Right renal pelvis (tissue), 4 donors: ENCODE results near the gene MYEOV. TPM values are rescaled to one million over a fixed set of nuclear protein-coding genes. Genes with fewer than 3 reads are reported as not detected.

Experiments
- DNase-seq, 4 donors: peaks; one replicate each; pipeline ENCODE4 v3.0.0-alpha.2; 2013; ENCODE audit warnings: low read depth in 4 of 4, low spot score in 3 of 4, missing footprints in 1 of 4
- polyA plus RNA-seq, 4 donors: library from polyadenylated mRNA; unstranded; fragments of 120-200 nt; gene quantifications; one replicate each; pipeline ENCODE4 v1.2.1, GENCODE V29; 2013; ENCODE audit not compliant: insufficient read length in 4 of 4

Gene MYEOV
- polyA plus RNA-seq, result 1 to 10 TPM; 4.8 to 6.2 (median 5.0) TPM

DNA sequence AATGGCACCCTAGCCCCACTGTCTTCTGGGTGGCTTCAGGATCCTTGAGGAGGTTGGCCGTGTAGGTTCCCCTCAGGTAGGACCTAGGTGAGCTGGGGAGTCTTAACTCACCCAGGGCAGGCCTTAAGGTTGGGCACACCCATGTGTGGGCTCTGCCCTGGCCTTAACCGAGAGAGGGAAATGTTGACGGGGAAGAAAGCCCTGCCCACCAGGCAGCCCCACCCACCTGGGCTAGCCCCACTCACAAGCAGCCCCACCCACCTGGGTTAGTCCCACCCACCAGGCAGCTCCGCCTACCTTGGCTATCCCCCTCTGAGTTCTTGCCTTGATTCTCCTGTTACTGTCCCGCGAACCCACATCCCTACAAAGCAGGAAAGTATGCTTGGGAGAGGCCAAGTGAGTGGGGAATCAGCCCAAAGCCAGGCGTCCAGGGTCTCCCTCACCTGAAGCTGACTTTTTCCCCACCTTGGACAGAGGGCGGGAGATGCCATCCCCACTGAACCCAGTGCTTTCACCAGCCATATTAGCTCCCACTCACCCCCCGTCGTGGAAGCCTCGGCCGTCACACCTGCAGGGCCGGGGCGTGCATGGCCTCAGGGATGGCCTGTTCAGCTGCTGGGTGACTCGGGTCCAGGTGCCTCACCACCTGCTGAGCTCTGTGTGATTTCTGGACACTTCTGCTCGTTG, at the start of gene MYEOV:
Gene MYEOV (plus strand): TSS at position 337 of the 687 bp plus-strand sequence. CDS start 1,200 bp downstream, outside the sequence.
- DNase-seq, result no peak

- DNase-seq, result no peak
Observed at GRCh38 chr11:69244266-69244665, 49.7 kb upstream of the MYEOV start.

DNA sequence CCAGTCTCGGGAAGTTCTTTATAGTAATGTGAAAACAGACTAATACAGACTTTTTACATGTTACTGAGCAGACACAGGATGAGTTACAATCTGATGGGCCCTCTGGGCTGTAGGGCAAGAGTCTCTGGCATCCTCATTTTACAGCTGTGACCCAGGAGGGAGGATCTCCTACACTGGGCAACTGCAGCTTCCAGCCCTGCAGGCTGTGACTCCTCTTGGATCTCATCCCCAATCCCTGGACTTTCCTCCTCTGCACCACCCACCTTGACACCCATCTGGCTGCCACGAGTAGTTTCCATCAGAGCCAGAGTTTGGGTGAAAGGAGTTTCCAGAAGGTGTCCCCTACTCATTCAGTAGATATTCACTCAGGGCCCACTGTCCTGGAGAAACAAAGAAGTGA, 48.9 kb upstream of the MYEOV start:
- DNase-seq, result no peak

GRCh38 chr11:69245491-69246345, 48.2 kb upstream of the MYEOV start:
- DNase-seq, result no peak

DNA sequence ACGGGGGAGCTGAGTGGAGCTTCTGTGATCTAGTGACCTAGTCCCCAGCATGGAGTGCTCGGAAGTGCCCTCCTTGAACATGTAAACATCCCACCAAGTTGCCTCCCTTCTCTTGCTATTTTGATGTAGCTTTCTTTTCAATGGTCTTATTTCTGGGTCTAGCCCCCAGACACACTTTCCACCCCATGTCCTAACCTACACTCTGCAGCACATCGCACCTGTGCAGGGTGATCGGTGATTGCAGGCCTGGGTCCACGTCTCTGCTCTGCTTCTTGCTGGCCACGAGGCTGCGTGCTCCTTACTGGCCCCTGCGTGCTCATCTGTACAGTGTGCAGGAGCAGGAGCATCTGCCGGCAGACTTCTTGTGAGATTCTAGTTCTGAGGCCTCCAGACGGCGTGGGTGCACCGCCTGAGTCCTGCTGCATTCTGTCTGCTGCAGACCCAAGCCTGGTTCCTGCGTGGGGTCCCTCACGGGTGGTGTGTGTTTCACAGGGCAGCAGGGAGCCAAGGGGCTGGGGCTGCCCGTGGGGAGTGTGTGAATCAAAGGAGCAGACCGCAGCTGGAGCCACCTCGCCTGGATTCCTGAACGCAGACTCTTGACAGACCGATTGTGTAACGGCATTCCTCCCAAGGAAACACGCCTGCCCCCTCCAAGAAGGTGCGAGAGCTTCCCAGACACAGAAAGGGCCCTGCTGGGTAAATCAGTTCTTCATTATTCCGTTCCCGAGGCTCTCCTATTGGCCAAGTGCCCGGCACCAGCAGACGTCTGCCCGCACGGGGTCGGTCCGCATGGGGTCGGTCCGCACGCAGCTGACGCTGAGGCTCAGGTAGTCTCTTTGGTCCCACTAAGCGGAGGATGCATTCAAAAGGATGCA, 44.4 kb upstream of the MYEOV start:
- DNase-seq, result no peak

- DNase-seq, result no peak
Observed at GRCh38 chr11:69250186-69251056, 43.5 kb upstream of the MYEOV start.

DNA sequence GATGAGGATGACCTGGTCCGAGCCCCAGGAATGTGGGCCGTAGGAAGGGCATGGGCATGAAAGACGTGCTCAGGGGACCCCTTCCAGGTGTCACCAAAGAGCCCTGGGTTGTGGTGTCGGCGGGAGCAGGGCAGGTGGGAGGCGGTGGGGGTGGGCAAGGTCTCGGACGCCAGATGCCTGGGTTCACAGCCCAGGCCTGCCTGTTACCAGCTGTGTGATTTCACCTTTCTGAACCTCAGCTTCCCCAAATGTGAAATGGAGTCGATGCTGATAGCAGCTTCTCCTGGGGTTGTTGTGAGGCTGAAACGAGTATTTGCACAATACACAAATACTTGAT, 42.9 kb upstream of the MYEOV start:
- DNase-seq, result no peak

GRCh38 chr11:69251639-69252489, 42.1 kb upstream of the MYEOV start:
- no peak for DNase-seq

DNA sequence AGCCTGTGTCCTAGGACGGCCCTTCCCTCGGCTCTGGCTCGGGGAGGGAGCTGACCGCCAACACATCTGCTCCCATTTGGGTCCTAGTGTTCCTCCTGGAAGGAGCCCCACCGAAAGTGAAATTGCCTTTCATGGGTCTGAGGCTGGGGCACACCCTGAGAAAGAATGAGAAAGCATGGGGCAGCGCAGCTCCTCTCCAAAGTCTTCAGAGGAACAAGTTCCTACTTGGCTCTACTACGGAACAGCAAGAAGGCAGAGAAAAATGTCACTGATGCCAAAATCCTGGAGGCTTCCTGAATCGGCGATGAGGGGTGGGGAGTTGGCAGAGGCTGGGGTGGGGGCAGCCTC, 41.5 kb upstream of the MYEOV start:
- DNase-seq, result no peak

- DNase-seq, result no peak
Observed at GRCh38 chr11:69253028-69253427, 40.9 kb upstream of the MYEOV start.

GRCh38 chr11:69257134-69257533, 36.8 kb upstream of the MYEOV start:
- no peak for DNase-seq

- no peak for DNase-seq
Observed at GRCh38 chr11:69257838-69258658, 35.9 kb upstream of the MYEOV start.

DNA sequence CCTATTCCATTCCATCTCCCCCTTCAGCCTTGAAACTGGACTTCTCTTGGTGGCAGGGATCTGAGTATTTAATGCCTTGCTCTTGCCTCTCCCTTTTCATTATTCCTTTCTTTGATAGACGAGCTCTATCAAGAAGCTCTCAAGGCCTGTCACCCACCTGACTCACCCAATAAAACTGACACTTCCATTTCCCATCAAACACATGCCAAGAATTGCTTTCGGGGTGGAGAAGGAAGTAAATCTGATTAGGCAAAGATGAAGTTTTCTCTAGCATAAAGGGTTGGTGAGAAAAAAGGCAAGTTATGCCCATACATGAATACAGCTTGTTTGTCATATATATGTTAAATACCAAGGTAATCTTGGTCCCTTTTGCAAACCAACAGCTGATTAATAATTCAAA, 34.9 kb upstream of the MYEOV start:
- DNase-seq, result no peak

DNA sequence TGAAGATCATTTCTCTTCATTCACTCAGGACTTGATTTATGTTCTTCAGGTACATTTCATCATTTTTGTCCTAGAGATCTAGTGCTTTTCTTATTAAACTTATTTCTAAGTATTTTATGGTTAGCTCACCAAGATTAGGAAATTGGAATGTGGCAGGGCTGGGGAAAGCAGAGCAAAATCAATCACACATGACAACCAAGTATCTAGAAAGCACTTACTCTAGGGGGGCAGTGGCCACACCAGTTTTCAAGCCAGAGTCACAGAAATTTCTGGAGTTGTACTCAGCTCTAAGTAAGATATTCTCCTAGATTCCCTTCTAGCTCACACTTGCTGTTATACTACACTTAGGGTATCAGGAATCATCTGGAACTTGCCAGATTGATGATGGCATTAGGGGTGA, 33.3 kb upstream of the MYEOV start:
- no peak for DNase-seq

GRCh38 chr11:69261116-69261515, 32.8 kb upstream of the MYEOV start:
- no peak for DNase-seq

DNA sequence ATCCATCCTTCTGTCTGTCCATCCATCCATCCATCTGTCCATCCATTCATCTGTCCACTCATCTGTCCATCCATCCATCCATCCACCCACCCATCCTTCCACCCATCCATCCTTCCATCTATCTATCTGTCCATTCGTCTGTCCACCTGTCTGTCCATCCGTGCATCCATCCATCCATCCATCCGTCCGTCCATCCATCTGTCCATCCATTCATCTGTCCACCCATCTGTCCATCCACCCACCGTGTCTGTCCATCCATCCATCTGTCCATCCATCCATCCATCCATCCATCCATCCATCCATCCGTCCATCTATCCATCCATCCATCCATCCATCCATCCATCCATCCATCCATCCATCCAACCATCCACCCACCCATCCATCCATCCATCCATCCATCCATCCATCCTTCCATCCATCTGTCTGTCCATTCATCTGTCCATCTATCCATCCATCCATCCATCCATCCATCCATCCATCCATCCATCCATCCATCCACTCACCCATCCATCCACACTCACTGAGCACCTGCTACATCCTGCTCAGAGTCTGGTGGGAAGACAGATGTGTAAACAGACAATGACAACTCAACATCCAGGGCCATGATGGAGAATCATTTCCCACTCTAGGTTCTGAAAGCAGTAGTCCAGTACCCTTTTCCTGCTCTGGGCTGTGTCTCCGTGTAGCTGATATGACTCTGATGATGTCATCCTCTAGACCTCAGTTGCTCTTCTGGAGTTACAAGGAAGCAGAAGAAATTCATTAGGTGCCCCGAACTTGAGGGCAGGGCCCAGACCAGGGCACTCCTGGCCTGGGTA, 30.8 kb upstream of the MYEOV start:
- no peak for DNase-seq

GRCh38 chr11:69263736-69264052, 30.3 kb upstream of the MYEOV start:
- no peak for DNase-seq

DNA sequence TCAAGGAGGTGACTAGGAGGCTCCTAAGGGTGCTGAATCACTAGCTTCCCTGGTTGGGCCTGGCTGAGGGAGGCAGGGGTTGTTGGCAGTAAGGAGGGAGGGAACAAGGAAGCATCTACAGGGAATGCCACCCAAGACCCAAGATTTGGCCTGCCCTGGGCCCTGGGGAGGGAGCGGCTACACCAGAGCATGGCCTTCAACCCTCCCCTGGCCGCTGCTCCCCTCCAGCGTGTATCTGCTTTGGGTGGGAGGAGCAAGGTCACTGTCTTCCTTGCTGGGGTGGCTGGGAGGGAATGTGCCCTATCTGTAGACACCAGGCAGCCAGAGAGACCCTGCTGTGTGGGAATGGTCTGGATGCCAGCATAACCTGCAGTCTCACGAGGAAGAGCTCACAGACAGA, 29.5 kb upstream of the MYEOV start:
- no peak for DNase-seq
